Smooth muscle cell (in vitro differentiated cells): ENCODE data around the gene PHPT1. TPM values are rescaled to one million over a fixed set of nuclear protein-coding genes. Genes with fewer than 3 reads are reported as not detected.

Source experiments
- DNase-seq: peaks from one replicate; lab custom pipeline; 2025; ENCODE audit not compliant: unreplicated experiment; lab: John Stamatoyannopoulos, UW
- H2AFZ ChIP-seq: fragments of 200-600 bp; sonication (generic); 2 replicates; pipeline ENCODE4 v1.6.0; 2016; ENCODE audit warnings: antibody characterized with exemption, low read depth, mild to moderate bottlenecking
- H3F3A ChIP-seq: fragments of 200-600 bp; sonication (generic); 2 replicates; pipeline ENCODE4 v1.6.0; 2017; ENCODE audit warnings: antibody characterized with exemption, low read depth
- H3K27ac ChIP-seq: fragments of 200-600 bp; sonication (generic); 2 replicates; pipeline ENCODE4 v1.5.1; 2016; ENCODE audit warnings: low read depth, mild to moderate bottlenecking
- H3K27me3 ChIP-seq: fragments of 200-600 bp; sonication (generic); 2 replicates; pipeline ENCODE4 v1.6.1; 2016; ENCODE audit warnings: low read depth, mild to moderate bottlenecking
- H3K36me3 ChIP-seq: fragments of 200-600 bp; sonication (generic); 2 replicates; pipeline ENCODE4 v1.5.1; 2016; ENCODE audit warnings: low read depth
- H3K4me1 ChIP-seq: fragments of 200-600 bp; sonication (generic); 2 replicates; pipeline ENCODE4 v1.5.1; 2016; ENCODE audit warnings: low read depth
- H3K4me2 ChIP-seq: fragments of 200-600 bp; sonication (generic); 2 replicates; pipeline ENCODE4 v1.6.0; 2016; ENCODE audit warnings: mild to moderate bottlenecking
- H3K4me3 ChIP-seq: fragments of 200-600 bp; sonication (generic); 2 replicates; pipeline ENCODE4 v1.5.1; 2016; ENCODE audit warnings: mild to moderate bottlenecking
- H3K79me2 ChIP-seq: fragments of 200-600 bp; sonication (generic); 2 replicates; pipeline ENCODE4 v1.6.0; 2016; ENCODE audit warnings: low read depth, mild to moderate bottlenecking
- H3K9ac ChIP-seq: fragments of 200-600 bp; sonication (generic); 2 replicates; pipeline ENCODE4 v1.6.0; 2016; ENCODE audit warnings: low read depth
- H3K9me3 ChIP-seq: fragments of 200-600 bp; sonication (generic); replicated peaks from 2 replicates; pipeline ENCODE4 v1.5.1; 2016; ENCODE audit warnings: low read depth
- H4K20me1 ChIP-seq: fragments of 200-600 bp; sonication (generic); 2 replicates; pipeline ENCODE4 v1.6.0; 2016; ENCODE audit warnings: low read depth
- WGBS: methylation state at CpG from one replicate; pipeline ENCODE4 v1.1.7; 2016; ENCODE audit warnings: low lambda C conversion rate; 5-methylcytosine and 5-hydroxymethylcytosine counted together
- polyA plus RNA-seq: library from polyadenylated mRNA; unstranded; fragments of >200 nt; fragmentation: Nextera tagmentation; extraction: Ambion mirVana; gene quantifications from 2 replicates; pipeline ENCODE4 v1.2.1, GENCODE V29; 2016
- total RNA-seq: library from RNA; depleted of rRNA; stranded (reverse); fragments of >200 nt; gene quantifications from 2 replicates; pipeline ENCODE4 v1.2.3, GENCODE V29; 2014
- TF ChIP-seq, protein P1 (sequence below): fragments of 200-600 bp; sonication (generic); IDR thresholded peaks from 2 replicates; pipeline ENCODE4 v1.5.1; 2017; ENCODE audit warnings: borderline replicate concordance, mild to moderate bottlenecking, antibody characterized with exemption; ENCODE audit not compliant: insufficient read depth, poor library complexity, severe bottlenecking

Gene PHPT1
- total and polyA plus RNA-seq, 2 experiments from 2014 or later: 173 to 381 TPM

DNA sequence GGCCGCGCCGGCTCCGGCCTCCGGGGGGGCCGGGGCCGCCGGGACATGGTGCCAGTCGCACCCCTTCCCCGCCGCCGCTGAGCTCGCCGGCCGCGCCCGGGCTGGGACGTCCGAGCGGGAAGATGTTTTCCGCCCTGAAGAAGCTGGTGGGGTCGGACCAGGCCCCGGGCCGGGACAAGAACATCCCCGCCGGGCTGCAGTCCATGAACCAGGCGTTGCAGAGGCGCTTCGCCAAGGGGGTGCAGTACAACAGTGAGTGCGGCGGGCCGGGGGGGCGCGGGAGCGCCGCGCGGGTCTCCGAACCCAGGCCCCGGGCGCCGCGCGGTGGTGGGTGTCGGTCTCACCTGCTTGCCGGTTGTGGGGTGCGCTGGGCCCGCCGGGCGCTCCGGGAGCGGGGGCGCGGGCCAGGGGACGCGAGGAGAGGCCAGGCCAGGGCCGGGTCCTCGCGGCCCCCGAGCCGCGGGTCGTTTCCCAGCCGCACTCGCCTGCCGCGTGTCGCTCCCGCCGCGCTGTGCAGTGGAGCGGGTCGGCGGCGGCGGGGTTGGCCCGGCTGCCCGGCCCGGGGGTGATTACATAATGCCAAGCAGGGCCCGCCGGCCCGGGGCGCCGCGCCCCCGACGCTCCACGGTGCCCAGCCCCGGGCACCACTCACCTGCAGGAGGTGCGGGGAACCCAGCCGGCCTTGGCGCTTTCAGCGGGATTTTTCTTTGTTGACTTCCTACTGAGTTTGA is 41.0 kb upstream of the PHPT1 start:
- H3K27me3 ChIP-seq: no peaks in the 10 kb centered on the region
- no peaks in the 10 kb centered on the region for H3K9me3 ChIP-seq
- H3F3A ChIP-seq: peaks cover 3% of the 10 kb centered on the region
- TF ChIP-seq, protein P1, sequence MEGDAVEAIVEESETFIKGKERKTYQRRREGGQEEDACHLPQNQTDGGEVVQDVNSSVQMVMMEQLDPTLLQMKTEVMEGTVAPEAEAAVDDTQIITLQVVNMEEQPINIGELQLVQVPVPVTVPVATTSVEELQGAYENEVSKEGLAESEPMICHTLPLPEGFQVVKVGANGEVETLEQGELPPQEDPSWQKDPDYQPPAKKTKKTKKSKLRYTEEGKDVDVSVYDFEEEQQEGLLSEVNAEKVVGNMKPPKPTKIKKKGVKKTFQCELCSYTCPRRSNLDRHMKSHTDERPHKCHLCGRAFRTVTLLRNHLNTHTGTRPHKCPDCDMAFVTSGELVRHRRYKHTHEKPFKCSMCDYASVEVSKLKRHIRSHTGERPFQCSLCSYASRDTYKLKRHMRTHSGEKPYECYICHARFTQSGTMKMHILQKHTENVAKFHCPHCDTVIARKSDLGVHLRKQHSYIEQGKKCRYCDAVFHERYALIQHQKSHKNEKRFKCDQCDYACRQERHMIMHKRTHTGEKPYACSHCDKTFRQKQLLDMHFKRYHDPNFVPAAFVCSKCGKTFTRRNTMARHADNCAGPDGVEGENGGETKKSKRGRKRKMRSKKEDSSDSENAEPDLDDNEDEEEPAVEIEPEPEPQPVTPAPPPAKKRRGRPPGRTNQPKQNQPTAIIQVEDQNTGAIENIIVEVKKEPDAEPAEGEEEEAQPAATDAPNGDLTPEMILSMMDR: no peak
- no peaks in the 10 kb centered on the region for H3K36me3 ChIP-seq
- H3K4me2 ChIP-seq: peak overlapping the region; percentile 92
- no peak for DNase-seq
- H2AFZ ChIP-seq: no peak overlapping the region
- H3K79me2 ChIP-seq: peaks cover 53% of the 10 kb centered on the region
- H3K4me1 ChIP-seq: peaks cover 24% of the 10 kb centered on the region
- H3K4me3 ChIP-seq: peak overlapping the region; percentile 97
- H3K9ac ChIP-seq: peak overlapping the region; percentile 49
- peaks cover 44% of the 10 kb centered on the region for H4K20me1 ChIP-seq
- 1% methylated on average over 46 of the region's 93 CpGs for WGBS
- H3K27ac ChIP-seq: peak overlapping the region; percentile 51

DNA sequence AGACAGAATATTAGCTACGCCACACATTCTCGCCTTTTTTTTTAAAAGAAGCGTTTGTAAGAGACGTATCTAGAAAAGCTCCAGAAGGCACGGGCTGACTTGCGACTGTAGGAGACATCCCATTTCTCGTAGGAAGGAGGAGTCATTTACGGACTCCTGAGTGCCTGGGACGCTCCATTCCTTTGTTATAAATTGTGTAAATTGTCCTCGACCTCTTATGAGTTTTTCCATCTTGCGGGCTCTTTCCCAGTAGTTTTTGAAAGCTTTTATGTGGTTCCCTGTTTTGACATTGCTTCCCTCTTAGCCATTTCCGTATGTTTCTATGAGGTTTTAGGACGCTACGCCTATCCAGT is 40.4 kb upstream of the PHPT1 start:
- Histone ChIP-seq H3K4me1 (peaks cover 24% of the 10 kb centered on the region), H2AFZ (no peak overlapping the region), H3K4me3 (peak overlapping the region; percentile 97), H3K9ac (peak overlapping the region; percentile 49), H3F3A (peaks cover 3% of the 10 kb centered on the region), H4K20me1 (peaks cover 48% of the 10 kb centered on the region), H3K27ac (peak overlapping the region; percentile 51), H3K36me3 (no peaks in the 10 kb centered on the region), H3K79me2 (peaks cover 57% of the 10 kb centered on the region), H3K9me3 (no peaks in the 10 kb centered on the region), H3K27me3 (no peaks in the 10 kb centered on the region), H3K4me2 (peak overlapping the region; percentile 92)
- TF ChIP-seq, protein P1: no peak
- 3% methylated on average over 14 of the region's 14 CpGs for WGBS
- DNase-seq: no peak

DNA sequence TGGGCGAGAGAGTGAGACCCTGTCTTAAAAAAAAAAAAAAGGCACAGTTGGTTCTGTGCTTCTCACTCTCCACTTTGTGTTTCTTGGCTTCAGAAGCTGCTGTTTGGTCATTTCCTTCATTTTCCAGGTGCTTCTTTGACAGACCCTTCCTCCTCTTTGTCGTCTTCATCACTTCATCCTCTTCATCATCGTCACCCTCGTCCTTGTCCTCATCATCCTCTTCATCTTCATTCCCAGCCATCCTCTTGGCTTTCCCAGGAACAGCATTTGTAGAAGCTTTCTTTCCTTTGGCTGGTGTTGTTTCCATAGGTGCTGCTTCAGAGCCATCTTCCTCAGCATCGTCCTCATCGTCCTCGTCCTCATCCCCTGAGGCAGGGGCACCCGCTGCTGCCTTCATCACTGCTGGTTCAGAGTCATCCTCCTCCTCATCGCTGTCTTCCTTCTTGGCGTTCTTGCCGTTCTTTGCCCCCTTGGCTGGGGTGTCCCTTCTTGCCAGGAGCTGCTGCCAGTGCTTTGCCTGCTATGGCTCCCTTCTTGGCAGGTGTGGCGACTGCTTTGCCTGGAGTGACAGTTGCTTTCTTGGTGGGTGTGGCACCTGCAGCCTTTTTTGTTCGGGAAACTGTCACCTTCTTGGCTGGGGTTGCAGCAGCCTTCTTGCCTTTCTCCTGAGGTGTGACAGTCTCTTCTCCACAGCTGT is 34.3 kb upstream of the PHPT1 start:
- Histone ChIP-seq H3K9me3 (no peaks in the 10 kb centered on the region), H3K4me2 (no peak overlapping the region), H3K79me2 (peaks cover 89% of the 10 kb centered on the region), H3K4me1 (peaks cover 7% of the 10 kb centered on the region), H3K9ac (no peak overlapping the region), H4K20me1 (peaks cover 90% of the 10 kb centered on the region), H3K27ac (no peak overlapping the region), H3F3A (peaks cover 3% of the 10 kb centered on the region), H3K4me3 (no peak overlapping the region), H3K36me3 (no peaks in the 10 kb centered on the region), H3K27me3 (no peaks in the 10 kb centered on the region), H2AFZ (no peak overlapping the region)
- 98% methylated on average over 13 of the region's 13 CpGs for WGBS
- no peak for DNase-seq
- TF ChIP-seq, protein P1: no peak
